ENCODE data around the gene TRIM17.

The TRIM17 gene

DNA sequence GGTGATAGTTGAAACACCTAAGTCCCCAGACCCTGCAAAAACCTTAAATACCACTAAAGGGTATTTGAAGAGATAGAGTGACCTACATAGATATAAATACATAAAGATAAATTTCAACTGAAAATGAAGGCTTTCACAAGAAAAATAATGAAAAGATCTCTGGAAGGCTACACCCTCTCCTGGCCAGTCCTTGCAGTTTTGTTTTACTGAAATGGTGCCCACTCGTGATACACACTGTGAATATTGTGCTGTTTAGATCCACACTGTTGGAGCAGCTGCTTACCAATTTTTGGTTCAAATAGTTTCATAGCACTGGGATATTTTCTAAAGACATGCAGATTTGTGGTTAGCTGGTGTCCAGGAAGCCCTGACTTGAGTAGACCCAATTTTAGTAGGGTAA is 39.1 kb upstream of the TRIM17 start:
- H3K36me3 ChIP-seq (ENCODE audit: insufficient read depth, low read length): no peaks in the 10 kb centered on the region
- H3K27me3 ChIP-seq (ENCODE audit: insufficient read depth, low read length): no peaks in the 10 kb centered on the region
- TF ChIP-seq EZH2 (IDR thresholded peaks at IDR 0.05; ENCODE audit: borderline replicate concordance, low read length): no peak
- TF ChIP-seq, protein P1, sequence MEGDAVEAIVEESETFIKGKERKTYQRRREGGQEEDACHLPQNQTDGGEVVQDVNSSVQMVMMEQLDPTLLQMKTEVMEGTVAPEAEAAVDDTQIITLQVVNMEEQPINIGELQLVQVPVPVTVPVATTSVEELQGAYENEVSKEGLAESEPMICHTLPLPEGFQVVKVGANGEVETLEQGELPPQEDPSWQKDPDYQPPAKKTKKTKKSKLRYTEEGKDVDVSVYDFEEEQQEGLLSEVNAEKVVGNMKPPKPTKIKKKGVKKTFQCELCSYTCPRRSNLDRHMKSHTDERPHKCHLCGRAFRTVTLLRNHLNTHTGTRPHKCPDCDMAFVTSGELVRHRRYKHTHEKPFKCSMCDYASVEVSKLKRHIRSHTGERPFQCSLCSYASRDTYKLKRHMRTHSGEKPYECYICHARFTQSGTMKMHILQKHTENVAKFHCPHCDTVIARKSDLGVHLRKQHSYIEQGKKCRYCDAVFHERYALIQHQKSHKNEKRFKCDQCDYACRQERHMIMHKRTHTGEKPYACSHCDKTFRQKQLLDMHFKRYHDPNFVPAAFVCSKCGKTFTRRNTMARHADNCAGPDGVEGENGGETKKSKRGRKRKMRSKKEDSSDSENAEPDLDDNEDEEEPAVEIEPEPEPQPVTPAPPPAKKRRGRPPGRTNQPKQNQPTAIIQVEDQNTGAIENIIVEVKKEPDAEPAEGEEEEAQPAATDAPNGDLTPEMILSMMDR (IDR thresholded peaks at IDR 0.05; ENCODE audit: low read length): no peak
- H3K9ac ChIP-seq (ENCODE audit: low read length): no peak overlapping the region
- H3K9me3 ChIP-seq (ENCODE audit: low read length): no peaks in the 10 kb centered on the region
- no peaks in the 10 kb centered on the region for H3F3A ChIP-seq (ENCODE audit: insufficient read depth, low read length)
- H3K4me2 ChIP-seq (ENCODE audit: low read length): no peak overlapping the region
- no peak overlapping the region for H3K27ac ChIP-seq (ENCODE audit: low read depth, low read length, poor library complexity, severe bottlenecking)
- H2AFZ ChIP-seq (ENCODE audit: low read length): no peak overlapping the region
- no peaks in the 10 kb centered on the region for H3K79me2 ChIP-seq (ENCODE audit: insufficient read depth, low read length)
- no peak overlapping the region for H3K4me3 ChIP-seq (ENCODE audit: low read depth, low read length, poor library complexity, severe bottlenecking)
- no peaks in the 10 kb centered on the region for H4K20me1 ChIP-seq (ENCODE audit: insufficient read depth, low read length)
- no peaks in the 10 kb centered on the region for H3K9me2 ChIP-seq (ENCODE audit: low read depth, low read length)
- peaks cover 3% of the 10 kb centered on the region for H3K4me1 ChIP-seq (ENCODE audit: insufficient read depth, low read length, severe bottlenecking)

DNA sequence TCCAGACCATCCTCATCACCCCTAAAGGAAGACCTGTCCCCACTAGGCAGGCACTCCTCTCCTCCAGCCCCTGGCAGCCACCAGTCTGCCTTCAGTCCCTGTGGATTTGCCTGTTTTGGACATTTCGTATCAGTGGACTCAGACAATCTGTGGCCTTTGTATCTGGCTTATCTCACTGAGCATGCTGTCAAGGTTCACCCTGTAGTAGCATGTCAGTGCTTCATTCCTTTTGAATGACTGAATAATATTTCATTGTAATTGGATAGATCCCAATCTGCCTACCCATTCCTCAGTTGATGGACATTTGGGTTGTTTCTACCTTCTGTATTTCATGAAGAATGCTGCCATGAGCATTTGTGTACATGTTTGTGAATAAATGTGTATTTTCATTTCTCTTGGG is 37.6 kb upstream of the TRIM17 start:
- Histone ChIP-seq H3K27me3 (ENCODE audit: insufficient read depth, low read length) (no peaks in the 10 kb centered on the region), H3K79me2 (ENCODE audit: insufficient read depth, low read length) (no peaks in the 10 kb centered on the region), H3F3A (ENCODE audit: insufficient read depth, low read length) (no peaks in the 10 kb centered on the region), H3K9ac (ENCODE audit: low read length) (no peak overlapping the region), H3K4me1 (ENCODE audit: insufficient read depth, low read length, severe bottlenecking) (peaks cover 3% of the 10 kb centered on the region), H4K20me1 (ENCODE audit: insufficient read depth, low read length) (no peaks in the 10 kb centered on the region), H3K27ac (ENCODE audit: low read depth, low read length, poor library complexity, severe bottlenecking) (no peak overlapping the region), H3K4me2 (ENCODE audit: low read length) (no peak overlapping the region), H3K36me3 (ENCODE audit: insufficient read depth, low read length) (no peaks in the 10 kb centered on the region), H3K9me3 (ENCODE audit: low read length) (no peaks in the 10 kb centered on the region), H3K9me2 (ENCODE audit: low read depth, low read length) (no peaks in the 10 kb centered on the region), H2AFZ (ENCODE audit: low read length) (no peak overlapping the region), H3K4me3 (ENCODE audit: low read depth, low read length, poor library complexity, severe bottlenecking) (no peak overlapping the region)
- TF ChIP-seq, protein P1 (IDR thresholded peaks at IDR 0.05; ENCODE audit: low read length): no peak
- no peak for TF ChIP-seq EZH2 (IDR thresholded peaks at IDR 0.05; ENCODE audit: borderline replicate concordance, low read length)

DNA sequence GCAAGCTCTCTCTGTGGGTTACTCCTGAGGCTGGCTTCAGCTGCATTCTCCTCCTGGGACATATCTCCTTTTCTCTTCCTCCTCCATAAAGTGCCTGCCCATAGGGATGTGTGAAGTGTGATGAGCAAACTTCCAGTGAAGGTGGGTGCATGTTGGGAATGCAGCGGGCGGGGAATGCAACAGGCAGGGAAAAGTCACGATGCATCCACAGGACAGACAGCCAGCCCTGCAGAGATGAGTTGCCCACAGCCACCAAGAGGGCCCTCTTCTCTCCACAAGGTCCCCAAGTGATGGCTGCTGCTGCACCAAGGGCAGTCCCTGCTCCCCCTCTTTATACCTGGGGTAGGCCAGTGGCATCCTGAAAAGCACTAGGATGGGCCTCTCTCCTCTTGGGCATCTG is 37.0 kb upstream of the TRIM17 start:
- H3K4me3 ChIP-seq (ENCODE audit: low read depth, low read length, poor library complexity, severe bottlenecking): no peak overlapping the region
- H2AFZ ChIP-seq (ENCODE audit: low read length): no peak overlapping the region
- H3K9me2 ChIP-seq (ENCODE audit: low read depth, low read length): no peaks in the 10 kb centered on the region
- no peaks in the 10 kb centered on the region for H3K9me3 ChIP-seq (ENCODE audit: low read length)
- no peaks in the 10 kb centered on the region for H4K20me1 ChIP-seq (ENCODE audit: insufficient read depth, low read length)
- no peaks in the 10 kb centered on the region for H3F3A ChIP-seq (ENCODE audit: insufficient read depth, low read length)
- no peaks in the 10 kb centered on the region for H3K79me2 ChIP-seq (ENCODE audit: insufficient read depth, low read length)
- no peak overlapping the region for H3K27ac ChIP-seq (ENCODE audit: low read depth, low read length, poor library complexity, severe bottlenecking)
- H3K9ac ChIP-seq (ENCODE audit: low read length): no peak overlapping the region
- H3K36me3 ChIP-seq (ENCODE audit: insufficient read depth, low read length): no peaks in the 10 kb centered on the region
- no peak overlapping the region for H3K4me2 ChIP-seq (ENCODE audit: low read length)
- no peak for TF ChIP-seq EZH2 (IDR thresholded peaks at IDR 0.05; ENCODE audit: borderline replicate concordance, low read length)
- TF ChIP-seq, protein P1 (IDR thresholded peaks at IDR 0.05; ENCODE audit: low read length): no peak
- H3K4me1 ChIP-seq (ENCODE audit: insufficient read depth, low read length, severe bottlenecking): peaks cover 3% of the 10 kb centered on the region
- H3K27me3 ChIP-seq (ENCODE audit: insufficient read depth, low read length): no peaks in the 10 kb centered on the region
